ENCODE measurements around the gene HOXD13.

The HOXD13 gene

GRCh38 chr2:176104316-176105077 lies 12.0 kb downstream of the HOXD13 start (continued):
- TF ChIP-seq CTCF (tag by site-specific recombination; IDR thresholded peaks at IDR 0.05) (peak; percentile 96), OSR2 (tag by site-specific recombination; IDR thresholded peaks at IDR 0.05) (no peak), ZNF132 (tag by site-specific recombination; IDR thresholded peaks at IDR 0.05; ENCODE audit: borderline replicate concordance) (no peak), ZNF350 (tag by site-specific recombination; IDR thresholded peaks at IDR 0.05) (no peak), YY1 (tag by site-specific recombination; IDR thresholded peaks at IDR 0.05) (peak; percentile 77), ZBTB26 (tag by site-specific recombination; optimal IDR thresholded peaks at IDR 0.05) (peak; percentile 83), ZNF76 (tag by site-specific recombination; IDR thresholded peaks at IDR 0.05; ENCODE audit: borderline replicate concordance, low read depth) (no peak), ZSCAN5A (tag by site-specific recombination; IDR thresholded peaks at IDR 0.05) (no peak), REPIN1 (tag by site-specific recombination; IDR thresholded peaks at IDR 0.05; ENCODE audit: low read depth) (no peak), ZNF549 (tag by site-specific recombination; IDR thresholded peaks at IDR 0.05) (no peak), YY2 (tag by site-specific recombination; IDR thresholded peaks at IDR 0.05) (no peak), ZNF354C (tag by site-specific recombination; IDR thresholded peaks at IDR 0.05; ENCODE audit: borderline replicate concordance, low read depth) (no peak), ZNF501 (tag by site-specific recombination; IDR thresholded peaks at IDR 0.05) (peak; percentile 50; the same call in 1 of the 2 replicates), ZNF544 (tag by site-specific recombination; IDR thresholded peaks at IDR 0.05) (no peak), ZNF335 (tag by site-specific recombination; conservative IDR thresholded peaks at IDR 0.05) (peak; percentile 86), ZNF776 (tag by site-specific recombination; IDR thresholded peaks at IDR 0.05; ENCODE audit: borderline replicate concordance) (no peak), ZSCAN30 (tag by site-specific recombination; IDR thresholded peaks at IDR 0.05) (peak; percentile 72), ZNF701 (tag by site-specific recombination; IDR thresholded peaks at IDR 0.05) (no peak), ZNF184 (tag by site-specific recombination; IDR thresholded peaks at IDR 0.05) (no peak), ZNF214 (tag by site-specific recombination; IDR thresholded peaks at IDR 0.05; ENCODE audit: borderline replicate concordance) (no peak), ZNF121 (tag by site-specific recombination; IDR thresholded peaks at IDR 0.05) (no peak), SP7 (tag by site-specific recombination; IDR thresholded peaks at IDR 0.05) (peak; percentile 74), PRDM2 (tag by site-specific recombination; IDR thresholded peaks at IDR 0.05; ENCODE audit: borderline replicate concordance) (no peak), KLF10 (tag by site-specific recombination; IDR thresholded peaks at IDR 0.05) (peak; percentile 32; the same call in 1 of the 2 replicates), ZNF658 (tag by site-specific recombination; IDR thresholded peaks at IDR 0.05) (no peak), ZFP37 (tag by site-specific recombination; IDR thresholded peaks at IDR 0.05) (peak; percentile 30; the same call in 1 of the 2 replicates), ZNF23 (tag by site-specific recombination; IDR thresholded peaks at IDR 0.05; ENCODE audit: borderline replicate concordance) (no peak), TCF7L2 (IDR thresholded peaks at IDR 0.05; ENCODE audit: borderline replicate concordance, low read depth, low read length) (no peak; the same call in 1 of the 2 replicates), FEZF1 (tag by site-specific recombination; IDR thresholded peaks at IDR 0.05) (peak; percentile 80)
